GM12878 (cell line): ENCODE results near the gene ATL1.
"Not testable (repeated sequence)": the region's sequence is repeated elsewhere in the genome, so short reads cannot be mapped to it uniquely, and the experiment has no call there.

Experiments
- IRF3 ChIP-seq: fragments of 450-650 bp; IDR thresholded peaks from 2 replicates; pipeline ENCODE4 v1.6.1; 2014; ENCODE audit warnings: mild to moderate bottlenecking
- MXI1 ChIP-seq: fragments of 150-350 bp; IDR thresholded peaks from 2 replicates; pipeline ENCODE4 v1.6.1; 2011; ENCODE audit warnings: low read depth, mild to moderate bottlenecking, inconsistent platforms, low read length, improper control_type of control experiment
- POLR2A ChIP-seq: IDR thresholded peaks from 2 replicates; pipeline ENCODE4 v1.6.1; 2011; ENCODE audit warnings: low read depth, mild to moderate bottlenecking, low read length

- TF ChIP-seq MXI1, POLR2A, IRF3: not testable (repeated sequence)
Measured at GRCh38 chr14:50624947-50625346, 65.0 kb downstream of the ATL1 start.
